HG03457 (cell line): ENCODE measurements around the gene TBC1D10A.
A peak's percentile ranks its signal among the peaks of the same experiment; 100 is the strongest.

Source experiments
- ATAC-seq: cut with Tn5 transposase; IDR thresholded peaks from one replicate; pipeline ENCODE4 v1.9.1; 2021; ENCODE audit warnings: moderate number of reproducible peaks; ENCODE audit not compliant: unreplicated experiment

Gene TBC1D10A

DNA sequence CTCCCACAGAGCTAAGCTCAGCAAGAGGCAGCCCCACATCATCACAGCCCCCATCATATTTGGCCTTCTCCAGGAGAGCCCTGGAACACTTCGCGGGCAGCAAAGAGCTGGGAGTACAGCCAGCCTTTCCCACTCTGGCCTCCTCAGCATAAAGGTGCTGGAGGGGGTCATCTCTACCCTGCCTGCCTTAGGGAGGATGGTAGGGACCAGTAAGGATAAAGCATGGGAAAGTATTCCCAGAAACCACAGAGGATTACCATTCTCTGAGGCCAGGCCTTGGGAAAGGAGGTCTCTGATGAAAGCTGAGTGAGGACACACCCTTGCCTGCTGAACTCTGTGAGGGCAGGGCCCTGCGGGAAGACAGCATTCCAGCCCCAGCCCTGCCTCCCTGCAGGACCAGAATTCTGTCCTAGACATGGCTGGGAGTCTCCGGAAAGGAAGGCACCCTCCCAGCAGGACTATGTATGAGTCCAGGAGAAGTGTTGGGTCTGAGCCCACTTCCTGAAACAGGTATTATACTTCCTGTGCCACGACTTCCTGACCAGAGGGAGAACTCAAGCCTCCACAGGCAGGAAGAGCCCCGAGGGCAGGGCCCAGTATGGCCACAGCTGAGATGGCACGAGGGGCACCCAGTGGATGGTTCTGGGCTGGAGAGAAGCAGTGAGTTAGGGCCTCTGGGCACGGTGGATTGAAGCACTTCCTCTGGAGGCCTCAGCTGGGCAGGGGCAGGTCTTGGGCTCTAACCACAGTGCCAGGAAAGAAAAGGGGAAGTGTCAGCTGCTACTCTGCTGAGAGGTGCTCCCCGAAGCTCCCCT, 24.5 kb downstream of the TBC1D10A start:
- ATAC-seq = no peak

DNA sequence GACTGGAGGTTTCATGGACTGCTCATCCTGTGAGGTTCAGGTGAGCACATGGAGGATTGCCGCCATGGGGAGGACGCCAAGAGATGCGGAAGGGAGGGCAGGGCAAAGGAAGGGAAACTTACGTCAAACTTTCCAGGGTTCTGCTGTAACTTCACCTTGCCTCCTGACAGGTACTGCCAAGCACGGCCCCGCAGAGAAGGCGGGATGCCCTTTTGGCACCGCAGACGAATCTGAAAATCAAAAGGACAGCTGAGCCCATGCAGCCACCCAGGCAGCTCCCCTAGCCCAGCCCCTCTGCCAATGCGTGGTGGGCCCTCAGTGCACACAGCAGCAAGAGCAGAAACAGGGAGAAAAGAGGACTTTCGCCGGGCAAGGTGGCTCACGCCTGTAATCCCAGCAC, 27.4 kb downstream of the TBC1D10A start:
- ATAC-seq = no peak

DNA sequence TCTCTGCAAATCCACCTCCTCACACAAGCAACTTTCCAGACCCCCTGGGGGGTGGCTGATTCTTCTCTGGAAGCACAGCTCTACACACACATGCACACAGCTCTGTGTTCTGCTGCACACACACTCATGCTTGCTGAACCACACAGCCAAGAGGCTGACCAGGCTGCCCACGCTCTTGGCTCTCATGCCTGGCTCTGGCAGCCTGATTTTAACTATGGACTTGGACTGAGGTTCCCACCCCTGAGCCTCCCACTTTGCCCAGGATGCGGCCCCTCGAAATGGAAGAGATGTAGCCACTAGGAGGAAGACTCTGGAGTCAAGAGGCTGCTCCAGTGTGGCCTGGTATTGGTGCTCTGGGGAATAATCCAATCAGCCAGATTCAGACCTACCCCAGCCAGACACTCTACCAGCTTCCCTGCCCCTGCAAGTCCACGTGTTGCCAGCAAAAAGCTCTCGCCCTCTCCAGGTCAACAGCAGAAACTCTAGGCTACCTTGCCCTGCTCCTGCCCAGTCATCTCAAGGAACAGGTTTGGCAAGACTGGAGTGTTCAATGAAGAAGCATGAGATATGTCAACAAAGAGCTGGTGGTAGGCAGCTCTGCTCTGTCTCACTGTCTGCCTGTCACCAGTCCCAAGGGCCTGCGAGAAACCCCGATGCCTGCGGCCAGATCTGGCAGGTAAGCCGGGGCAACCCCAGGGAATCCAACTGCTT, 28.6 kb downstream of the TBC1D10A start:
- no peak for ATAC-seq

DNA sequence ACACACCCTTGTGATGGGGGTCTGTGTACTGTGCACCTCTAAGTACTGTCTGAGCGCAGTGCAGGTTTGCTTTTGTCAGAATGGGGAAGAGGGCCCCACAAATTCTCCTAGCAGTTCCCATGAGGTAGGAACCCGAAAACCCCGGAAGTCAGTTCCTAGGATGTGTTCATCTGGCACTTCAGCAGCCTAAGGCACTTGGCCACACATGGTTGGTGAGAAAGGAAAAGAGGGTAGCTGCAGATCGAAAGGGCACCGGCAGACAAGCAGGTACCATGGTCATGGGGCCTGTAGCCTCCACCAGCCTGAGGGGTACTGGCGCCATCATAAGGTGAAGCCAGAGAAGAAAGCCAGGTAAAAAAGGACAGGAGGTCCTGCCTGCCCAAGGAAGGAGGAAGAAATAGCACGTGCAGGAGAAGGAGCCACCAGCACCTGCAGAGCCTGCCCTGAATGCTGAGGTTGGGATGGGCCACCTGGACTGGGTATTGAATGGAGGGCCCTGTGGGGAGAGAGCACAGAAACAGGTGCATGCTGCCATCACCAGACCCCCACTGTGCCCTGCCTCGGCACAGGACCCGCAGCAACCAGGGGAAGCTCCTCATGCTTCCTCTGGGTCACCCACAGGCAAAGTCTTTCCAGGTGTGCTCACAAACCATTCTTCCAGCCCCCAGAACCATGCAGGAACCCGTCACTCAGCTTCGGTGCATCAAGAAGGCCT, 29.3 kb downstream of the TBC1D10A start:
- no peak for ATAC-seq

DNA sequence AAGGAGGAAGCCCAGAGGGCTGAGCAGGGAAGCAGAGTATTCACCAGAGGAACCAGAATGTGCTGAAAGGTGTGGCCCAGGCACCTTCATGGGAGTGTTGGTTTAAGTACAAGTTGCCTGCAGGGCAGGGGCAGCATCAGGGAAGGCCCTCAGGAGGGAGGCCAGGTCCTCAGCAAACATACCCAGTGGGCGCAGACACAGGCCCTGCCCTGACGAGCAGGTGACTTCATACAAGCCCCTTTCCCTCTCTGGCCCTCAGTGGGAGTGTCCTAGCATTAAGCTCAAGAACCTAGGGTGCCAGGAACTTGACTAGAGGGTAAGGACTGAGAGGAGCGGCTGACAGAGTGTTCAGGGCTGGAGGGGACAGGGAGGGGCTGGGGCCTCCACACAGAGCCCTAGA, 29.9 kb downstream of the TBC1D10A start:
- ATAC-seq = no peak

DNA sequence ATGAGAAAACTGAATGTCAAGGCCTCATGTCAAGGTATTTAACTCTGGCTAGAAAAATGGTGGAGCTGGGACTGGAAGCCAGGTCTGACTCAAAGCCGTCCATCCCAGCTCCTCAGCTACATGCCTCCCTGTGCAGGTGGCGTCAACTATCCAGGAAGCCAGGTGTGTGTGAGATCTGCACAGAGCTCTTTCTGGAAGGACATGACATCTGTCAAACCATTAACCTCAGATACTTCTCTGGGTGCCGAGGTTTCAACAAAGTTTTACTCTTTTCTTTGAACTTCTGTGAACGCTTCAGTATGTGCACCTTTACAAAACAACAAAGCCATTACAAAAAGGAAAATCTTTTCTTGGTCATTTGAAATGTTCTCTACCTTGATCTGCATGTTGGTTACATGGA, 30.4 kb downstream of the TBC1D10A start:
- ATAC-seq = no peak

DNA sequence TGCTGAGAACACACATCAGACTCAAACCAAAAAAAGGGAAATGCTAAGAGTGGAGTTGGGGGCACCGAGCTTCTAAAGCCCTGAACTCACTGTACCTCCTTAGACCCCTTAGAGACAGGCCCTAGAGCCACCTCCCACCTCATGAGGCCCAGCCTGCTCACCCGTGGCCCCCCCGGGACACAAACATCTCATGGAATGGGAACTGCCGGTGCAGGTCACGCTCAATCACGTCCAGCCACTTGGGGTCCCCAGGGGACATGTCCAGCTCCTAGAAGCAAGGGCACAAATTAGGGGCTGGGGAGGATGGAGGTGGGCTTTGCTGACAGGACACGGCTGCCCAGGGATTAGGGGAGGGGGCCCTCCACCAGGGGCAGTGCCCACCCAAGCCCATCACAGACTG, 31.2 kb downstream of the TBC1D10A start:
- no peak for ATAC-seq

DNA sequence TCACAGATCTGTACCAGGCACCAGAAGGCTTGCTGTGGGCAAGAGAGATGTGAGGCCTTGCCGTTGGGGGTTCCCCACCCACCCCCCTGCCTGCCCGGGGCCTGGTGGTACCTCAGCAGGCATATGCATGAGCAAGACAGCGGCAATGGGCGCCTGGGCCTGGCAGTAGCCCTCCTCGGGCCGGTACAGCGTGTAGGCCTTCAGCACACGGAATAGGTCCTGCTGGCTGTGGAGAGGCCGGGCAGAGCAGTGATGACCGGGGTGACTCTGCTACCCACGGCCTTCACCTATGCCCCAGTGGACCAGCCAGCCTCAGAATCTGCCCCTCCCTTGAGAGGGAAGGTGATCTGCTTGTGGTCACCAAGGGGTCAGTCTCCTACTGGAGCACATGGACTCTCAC, 31.9 kb downstream of the TBC1D10A start:
- no peak for ATAC-seq

DNA sequence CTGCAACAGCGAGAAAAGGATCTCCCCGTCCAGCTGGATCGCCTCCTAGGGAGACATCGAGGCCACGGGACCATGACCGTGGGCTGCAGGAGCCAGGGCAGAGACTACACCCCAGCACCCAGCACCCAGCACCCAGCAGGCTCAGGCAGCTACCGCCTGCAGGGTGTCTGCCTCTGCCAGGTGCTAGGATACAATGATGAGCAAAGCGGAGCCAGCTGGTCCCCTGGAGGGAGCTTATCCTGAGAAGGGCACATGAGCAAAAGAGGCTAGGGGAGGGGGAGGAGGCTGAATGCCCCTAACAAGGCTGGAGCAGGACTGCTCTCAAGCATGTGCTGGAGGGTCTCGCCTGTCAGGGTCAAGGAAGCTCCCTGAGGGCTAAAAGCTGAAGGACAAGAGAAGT, 32.7 kb downstream of the TBC1D10A start:
- no peak for ATAC-seq

DNA sequence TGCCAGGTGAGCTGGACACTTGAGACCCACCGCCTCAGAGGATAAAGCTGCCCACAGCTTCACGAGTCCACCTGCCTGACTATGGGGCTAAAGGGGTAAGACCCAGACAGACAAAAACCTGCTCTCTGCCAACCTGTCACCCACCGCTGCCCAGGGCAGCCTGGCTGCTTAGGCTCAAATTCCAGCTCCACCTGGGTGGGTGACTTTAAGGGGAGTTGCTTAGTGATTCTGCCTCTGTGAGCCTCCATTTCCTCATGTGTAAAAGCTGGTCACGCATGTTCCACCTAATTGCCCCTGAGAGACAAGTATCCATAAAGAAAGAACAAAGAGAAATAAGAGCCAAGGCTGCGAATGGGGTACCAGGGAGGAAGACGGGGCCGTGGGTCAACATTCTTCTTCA, 33.7 kb downstream of the TBC1D10A start:
- ATAC-seq = no peak

DNA sequence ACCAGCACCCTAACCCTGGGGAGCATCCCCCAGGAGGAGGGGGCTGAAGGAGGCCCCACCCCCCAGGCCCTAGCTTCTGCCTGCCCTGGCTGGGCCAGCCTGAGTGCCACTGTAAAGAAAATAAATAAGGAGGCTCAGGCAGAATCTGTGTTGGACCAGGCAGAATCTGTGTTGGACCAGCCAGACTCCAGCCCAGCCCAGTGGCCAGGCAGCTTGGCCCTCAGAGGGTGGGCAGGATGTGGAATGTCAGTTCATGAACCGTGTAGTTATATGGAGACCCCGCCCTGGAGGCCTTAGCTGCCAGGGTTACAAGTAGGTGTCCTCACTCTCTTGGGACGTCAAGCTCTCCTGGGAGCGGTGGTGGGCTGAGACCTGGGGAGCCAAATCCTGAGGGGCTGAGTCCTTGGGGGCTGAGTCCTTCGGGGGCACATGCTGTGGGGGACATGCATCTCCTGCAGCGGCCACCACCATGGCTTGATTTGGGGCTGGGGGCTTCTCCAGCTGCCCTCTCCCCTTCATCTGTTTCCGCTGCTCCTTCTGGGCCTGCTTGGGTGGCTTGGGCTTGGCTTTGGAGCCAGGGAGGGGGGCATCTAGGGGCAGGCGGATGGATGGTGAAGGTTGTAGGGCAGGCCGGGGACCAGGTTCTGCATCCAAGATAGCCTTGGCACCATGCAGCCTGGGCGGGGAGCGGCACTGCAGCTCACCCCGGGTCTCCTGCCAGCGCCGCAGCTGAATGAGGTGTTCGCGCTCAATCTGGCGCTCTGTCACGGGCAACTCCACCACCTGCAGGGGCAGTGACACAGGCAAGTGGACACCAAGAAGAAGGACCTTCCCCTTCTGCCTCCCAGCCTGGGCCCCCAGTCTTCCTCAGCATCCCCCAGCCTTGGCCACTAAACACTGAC, 34.4 kb downstream of the TBC1D10A start:
- no peak for ATAC-seq

DNA sequence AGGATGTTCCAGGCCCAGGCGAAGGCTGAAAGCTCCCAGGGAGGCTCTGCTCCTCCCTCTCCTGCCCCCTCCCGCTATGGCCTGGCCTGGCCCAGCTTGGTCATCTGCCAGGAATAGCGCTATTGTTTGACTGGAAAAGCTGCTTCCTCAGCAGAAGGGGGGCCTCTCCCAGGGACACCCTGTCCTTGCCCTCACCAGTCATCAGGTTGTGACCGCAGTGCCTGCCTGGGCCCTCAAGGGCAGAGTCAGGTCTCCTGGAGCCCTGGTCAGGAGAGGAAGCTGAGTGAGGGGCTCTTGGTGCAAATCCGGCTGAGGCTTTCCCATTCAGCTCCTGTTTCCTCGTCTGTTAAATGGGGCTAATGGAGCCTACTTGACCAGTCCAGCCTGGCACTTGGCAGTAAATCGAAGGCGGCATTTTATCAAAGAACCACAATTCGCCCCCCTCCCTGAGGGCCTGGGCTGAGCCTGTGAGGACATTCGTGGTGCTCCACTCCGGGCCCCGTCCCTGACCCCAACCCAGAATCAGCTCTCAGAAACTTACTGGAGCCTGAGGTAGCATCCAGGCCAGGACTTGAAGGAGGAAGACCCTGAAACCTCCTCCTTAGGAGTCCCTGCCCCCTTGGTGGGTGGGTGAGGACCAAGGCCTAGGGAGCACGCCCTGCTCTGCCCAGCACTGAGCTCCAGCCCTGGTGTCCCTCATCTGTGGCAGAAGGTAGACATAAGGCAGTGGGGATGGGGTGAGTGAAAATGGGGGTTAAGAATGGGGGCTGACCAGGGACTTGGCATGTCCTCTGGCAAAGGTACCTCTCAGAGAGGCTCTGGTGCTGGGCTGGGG, 35.5 kb downstream of the TBC1D10A start:
- ATAC-seq = no peak

DNA sequence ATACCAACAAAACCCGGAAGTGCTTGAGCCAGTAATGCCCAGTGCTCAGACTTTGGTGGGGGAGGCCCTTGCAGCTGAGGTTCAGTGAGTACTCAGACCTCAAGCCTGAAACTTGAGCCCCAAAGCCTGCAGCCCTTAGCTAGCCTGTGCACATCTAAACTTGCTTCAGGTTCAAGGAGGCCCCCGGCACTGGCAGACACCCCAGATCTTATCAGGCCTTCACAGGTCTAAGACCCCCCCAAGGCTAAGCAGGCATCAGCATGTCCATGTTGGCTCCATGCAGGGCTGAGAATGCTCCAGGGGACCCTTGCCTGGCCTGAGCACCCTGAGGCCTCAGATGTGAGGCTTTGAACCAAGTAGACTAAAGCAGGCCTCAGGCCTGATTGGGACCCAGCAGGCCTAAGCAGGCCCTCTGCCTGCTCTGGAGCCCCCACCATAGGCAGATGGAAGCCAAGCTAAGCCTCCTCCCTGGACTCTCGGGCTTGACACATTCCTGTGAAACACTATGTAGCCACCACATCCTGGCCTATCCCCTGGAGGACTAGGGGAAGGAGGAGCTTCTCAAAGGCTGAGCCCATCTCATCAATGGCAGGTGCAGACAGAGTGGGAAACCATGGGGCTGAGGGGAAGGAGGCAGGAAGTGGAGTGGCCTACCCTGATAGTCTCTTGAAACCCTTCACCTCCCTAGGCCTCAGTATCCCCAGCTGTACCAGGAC, 36.2 kb downstream of the TBC1D10A start:
- ATAC-seq = no peak

DNA sequence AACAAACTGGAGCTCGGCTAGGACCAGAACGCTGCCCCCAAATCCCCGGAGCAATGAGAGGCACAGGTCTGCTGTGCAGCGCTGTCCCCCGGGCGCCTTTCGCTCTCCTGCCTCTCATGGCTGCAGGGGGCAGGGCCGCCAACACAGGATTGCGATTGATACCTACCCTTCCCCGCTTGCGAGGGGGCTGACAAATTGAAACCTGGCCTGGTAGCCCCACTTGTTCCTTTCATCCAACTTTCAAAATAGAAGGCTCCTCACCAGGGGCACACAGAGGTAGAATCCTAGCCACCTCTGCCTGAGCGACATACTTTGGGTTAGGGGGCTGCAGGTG, 36.8 kb downstream of the TBC1D10A start:
- ATAC-seq = peak; percentile 5

DNA sequence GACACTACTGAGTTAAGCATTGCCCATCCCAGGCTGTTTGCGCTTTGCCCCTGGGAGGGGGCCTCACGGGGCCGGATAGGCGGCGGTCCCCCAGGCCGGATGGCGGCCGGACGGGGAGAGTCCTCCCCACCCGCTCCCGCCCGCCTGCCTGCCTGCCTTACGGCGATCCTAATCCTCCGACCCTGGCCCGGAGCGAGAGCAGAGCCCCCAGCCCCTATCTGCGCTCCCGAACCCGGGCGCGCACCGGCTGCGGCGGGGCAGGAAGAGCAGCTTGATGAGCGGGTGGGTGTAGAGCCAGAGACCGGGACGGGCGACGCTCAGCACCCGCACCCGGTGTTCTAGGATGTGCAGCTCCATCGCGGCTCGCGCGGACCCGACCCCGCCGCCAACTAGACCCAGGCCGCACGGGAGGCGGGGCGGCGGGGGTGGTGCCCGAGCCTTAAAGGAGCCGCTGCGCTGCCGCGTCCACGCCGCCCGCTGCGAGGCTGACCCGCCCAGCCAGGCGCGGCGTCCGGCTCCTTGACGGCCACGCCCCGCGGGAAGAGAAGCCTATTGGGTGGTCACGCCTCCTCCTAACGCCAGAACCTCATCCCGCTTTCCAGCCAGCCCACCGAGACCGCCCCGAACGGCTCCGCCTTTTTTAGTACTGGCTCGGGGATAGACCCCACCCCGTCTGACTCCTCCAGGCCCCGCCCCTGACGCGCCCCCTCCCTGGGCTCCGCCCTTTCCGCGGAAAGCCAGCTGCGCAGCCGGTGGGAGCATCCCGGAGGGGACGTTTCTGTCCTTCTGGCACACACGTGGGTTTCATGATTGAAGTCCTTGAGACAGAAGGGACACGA, 37.4 kb downstream of the TBC1D10A start, which contains the start of gene CASTOR1:
Gene CASTOR1, minus strand, starts transcription at position 365 of the 839 bp plus-strand sequence. Its CDS starts 8 bp downstream, at position 357.
- ATAC-seq = peak; percentile 54

DNA sequence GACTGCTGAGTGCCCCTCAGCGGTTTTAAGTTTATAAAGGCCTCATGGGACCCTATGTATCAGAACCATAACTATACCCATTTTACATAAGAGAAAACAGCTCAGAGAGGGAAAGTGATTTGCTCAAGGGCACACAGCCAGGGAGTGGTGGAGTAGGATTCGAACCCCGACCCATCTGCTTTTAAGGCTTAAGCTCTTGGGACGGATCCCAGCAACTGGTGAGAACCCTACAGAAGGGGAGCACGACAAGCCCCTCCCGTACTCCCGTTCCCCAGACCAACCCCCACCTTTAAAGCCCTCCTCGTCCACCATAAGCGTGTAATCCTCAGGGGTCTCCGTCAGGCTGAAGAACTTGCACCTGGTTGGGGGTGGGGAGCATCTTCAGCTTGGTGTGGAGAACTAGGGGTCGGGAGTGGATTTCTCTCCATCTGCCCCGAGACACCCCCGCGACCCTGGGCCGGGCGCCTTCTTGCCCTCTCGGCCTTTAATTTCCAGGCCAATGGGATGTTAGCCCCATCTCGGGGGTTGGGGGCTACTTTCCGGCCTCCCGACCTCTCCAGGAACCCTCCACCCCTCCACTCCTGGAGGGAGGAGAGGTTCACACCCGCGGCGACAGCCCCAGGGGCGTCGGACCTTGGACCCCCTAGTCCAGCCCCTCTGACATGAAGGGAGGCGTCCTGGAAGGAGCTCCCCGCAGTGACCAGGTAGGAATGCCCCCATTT, 38.2 kb downstream of the TBC1D10A start:
- no peak for ATAC-seq

DNA sequence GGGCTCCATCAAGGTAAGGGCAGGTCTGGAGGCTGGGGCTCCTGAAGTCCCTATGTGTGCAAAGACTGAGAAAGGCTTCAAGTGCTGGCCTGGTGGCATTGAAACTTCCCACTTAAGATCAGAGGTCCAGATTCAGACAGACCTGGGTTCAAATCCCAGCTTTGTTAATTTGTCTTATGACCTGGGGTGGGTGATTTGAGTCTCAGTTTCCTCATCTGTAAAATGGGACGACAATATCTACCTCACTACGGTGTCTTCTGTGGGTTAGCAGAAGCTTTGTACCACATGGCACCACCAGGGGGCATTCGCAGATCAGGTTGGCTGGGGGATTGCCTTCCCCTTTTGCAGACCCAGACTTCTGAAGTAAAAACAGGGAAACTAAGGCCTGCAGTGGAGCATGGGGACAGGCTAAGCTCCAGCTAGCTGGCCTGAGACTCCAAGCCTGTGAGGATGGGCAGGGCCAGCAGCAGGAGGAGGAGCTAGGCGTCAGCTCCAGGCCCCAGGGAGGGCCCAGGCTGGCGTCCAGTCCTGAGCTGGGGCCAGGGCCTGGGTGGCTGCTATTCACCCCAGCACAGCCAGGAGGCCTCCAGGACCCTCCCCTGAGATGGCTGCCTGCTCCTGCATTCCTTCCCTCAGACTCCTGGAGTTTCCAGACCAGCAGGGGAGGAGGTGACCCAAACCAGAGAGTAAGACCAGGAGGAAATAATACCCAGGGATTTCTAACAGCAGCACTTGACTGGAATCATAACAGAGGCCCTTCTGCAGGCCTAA, 38.9 kb downstream of the TBC1D10A start:
- no peak for ATAC-seq
